Subcutaneous adipose tissue (tissue), 4 donors: ENCODE data around the gene S100A4. TPM values are rescaled to one million over a fixed set of nuclear protein-coding genes. Genes with fewer than 3 reads are reported as not detected.

ENCODE experiments used
- total RNA-seq, 4 donors: library from RNA; depleted of rRNA; stranded (reverse); fragments of >200 nt; gene quantifications; one replicate each; pipeline ENCODE4 v1.1.0, GENCODE V29; 2016
- TF ChIP-seq, protein P1 (sequence below): fragments of 450-650 bp; IDR thresholded peaks from one replicate; pipeline ENCODE4 v1.5.1; 2016; ENCODE audit warnings: low read depth, mild to moderate bottlenecking, control low read depth, antibody characterized with exemption, moderate library complexity

Gene S100A4
- 1,000 to 10,000 TPM in 3 of 4 donors, 100 to 1,000 TPM in 1; 497 to 1,679 (median 1,241) TPM for total RNA-seq

DNA sequence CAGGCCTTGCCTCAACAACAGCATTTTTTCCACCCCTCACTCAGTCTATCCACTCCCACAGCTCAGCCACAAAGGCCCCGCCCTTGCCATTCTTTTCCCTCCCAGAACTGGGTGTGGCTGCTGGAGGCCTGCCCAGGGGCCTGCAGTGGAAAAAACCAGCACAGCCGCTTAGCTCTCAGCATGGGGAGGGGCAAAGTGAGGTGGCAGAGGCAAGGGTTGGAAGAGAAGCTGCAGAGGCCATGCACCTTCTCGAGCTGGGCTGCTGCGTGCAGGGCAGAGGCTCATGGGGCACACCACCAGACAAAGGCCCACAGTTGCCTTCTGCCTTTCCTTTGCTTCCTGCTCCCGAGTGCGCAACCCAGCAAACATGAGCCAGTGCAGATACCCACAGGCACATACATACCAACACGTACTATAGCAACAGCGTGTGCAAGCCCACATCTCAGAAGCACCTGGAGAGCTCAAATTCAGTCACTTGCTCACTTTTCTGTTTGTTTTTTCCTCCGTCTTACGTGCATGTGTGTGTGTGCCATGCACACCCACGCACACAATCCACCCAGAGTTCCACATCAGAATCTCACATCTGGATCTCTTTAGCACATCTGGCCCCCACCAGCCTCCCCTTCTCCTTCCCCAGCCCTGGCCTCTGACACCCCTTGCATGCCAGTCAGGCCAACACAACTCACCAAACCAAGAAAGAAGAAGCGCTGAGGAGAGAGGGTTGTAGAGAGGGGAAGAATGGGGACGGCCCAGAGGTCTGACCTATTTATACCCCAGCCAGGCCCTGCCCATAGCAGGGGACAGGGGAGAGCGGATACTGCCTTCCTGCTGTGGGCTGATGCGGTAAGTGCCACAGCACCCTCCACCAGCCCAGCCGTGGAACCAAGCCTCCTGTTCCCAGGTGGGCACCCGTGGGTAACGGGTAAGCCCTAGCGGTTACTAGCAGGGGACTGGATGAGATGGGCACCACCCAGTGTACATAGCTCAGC, at the start of gene S100A4:
TSS of gene S100A4 (minus strand) at position 740 of the 989 bp plus-strand sequence. CDS start 1,012 bp downstream, outside the sequence.
- TF ChIP-seq, protein P1, sequence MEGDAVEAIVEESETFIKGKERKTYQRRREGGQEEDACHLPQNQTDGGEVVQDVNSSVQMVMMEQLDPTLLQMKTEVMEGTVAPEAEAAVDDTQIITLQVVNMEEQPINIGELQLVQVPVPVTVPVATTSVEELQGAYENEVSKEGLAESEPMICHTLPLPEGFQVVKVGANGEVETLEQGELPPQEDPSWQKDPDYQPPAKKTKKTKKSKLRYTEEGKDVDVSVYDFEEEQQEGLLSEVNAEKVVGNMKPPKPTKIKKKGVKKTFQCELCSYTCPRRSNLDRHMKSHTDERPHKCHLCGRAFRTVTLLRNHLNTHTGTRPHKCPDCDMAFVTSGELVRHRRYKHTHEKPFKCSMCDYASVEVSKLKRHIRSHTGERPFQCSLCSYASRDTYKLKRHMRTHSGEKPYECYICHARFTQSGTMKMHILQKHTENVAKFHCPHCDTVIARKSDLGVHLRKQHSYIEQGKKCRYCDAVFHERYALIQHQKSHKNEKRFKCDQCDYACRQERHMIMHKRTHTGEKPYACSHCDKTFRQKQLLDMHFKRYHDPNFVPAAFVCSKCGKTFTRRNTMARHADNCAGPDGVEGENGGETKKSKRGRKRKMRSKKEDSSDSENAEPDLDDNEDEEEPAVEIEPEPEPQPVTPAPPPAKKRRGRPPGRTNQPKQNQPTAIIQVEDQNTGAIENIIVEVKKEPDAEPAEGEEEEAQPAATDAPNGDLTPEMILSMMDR, result no peak

DNA sequence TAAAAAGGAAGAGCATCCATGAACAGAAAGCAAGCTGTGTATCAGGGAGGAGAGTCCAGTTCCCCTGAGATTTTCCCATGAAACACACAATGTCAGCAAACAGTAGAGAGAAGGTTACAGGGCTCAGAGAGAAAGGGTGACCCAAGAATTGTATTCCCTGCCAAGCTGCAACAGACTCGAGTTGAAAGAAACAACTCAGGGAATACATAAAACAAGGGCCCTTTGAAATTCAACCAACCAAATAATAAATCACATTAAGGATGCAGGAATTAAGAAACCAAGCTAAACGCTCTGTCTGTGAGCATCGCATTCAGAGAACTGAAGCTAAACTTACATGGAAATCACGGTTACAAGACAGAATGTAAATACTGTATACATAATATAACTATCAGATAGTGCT, 47.1 kb upstream of the S100A4 start:
- TF ChIP-seq, protein P1, result no peak

DNA sequence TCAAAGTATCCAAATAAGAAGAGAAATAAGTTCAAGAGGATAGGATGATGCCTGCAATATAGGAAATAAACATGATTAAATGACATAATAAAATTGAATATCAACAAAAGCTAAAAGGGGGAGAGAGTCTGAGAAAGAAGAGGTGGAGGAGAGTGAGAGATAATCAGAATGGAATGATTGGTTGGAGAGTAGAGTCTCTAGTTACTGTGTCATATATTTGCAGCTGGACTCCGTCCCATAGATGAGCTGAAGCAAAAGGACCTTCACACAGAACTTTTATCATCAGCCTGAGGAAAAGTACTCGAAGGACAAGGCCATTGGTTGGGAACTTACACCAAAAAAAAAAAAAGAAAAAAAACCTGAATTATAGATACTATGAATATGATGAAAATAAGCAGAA, 42.9 kb upstream of the S100A4 start:
- TF ChIP-seq, protein P1, result no peak

DNA sequence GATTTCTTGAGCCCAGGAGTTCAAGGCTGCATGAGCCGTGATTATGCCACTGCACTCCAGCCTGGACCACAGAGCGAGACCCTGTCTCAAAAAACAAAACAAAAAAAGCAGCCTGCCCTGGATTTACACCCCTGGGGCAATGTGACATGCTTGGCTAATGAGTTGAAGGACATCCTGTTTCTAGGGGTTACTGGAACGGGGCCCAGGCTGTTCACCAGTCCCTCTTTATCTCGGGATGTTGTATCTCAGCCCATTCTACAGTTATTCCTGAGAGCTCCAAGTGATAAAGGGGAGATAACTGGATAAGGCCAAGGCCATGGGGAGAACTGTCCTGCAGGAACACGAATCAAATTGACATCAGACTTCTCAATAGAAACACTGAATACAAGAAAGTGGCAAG, 41.7 kb upstream of the S100A4 start:
- TF ChIP-seq, protein P1, result no peak

DNA sequence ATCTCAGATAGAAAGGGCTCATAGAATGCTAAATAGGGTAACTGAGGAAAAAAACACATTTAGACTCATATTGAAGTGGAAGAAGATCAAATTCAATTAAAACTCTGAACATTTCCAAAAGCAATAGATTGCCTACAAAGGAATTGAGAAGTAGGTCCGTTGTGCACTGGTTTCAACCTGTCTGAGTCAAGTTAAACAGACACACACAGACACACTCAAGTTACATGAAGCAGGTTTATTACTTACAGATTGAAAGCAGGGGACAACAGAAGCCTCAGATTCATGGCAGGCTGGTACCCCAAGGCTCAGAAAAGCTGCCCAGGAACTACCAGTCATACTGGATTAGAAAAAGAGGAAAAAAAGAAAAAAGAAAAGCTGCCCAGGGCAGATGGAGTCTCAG, 40.7 kb upstream of the S100A4 start:
- TF ChIP-seq, protein P1, result no peak

DNA sequence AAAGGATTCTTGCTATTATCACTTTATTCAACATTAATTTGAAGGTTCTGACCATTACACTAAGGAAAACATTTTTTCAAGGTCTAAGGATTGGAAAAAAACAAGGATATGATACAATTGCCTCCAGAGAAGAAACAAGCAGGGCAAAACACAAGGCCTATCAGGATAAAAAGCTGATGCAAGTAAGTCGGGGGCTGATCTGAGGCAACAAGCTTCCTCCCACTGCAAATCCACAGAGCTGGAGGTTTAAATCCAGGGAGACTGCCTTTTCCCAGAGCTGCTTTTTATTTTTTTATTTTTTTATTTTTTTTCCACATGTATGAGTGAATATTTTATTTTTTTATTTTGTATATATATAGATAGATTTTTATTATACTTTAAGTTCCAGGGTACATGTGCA, 39.4 kb upstream of the S100A4 start:
- TF ChIP-seq, protein P1, result no peak

DNA sequence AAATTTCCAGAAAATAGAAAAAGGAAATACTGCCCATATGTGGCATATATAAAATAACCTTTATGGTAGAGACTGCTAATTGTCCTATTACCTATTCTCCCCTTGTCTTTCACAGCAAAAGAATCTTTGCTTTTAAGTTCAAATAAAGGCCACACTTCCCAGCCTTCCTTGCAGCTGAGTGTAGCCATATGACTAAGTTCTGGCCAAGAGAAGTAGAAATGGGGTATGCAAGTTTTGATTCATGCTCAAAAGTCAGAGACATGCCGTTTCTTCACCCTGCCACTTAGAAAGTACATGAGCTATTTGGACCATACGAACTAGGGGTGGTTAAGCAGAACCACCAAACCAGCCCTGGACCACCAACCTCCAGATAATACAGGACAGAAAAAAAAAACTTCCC, 38.4 kb upstream of the S100A4 start:
- TF ChIP-seq, protein P1, result no peak
